ENCODE results near the gene EGLN1. TPM values are rescaled to one million over a fixed set of nuclear protein-coding genes. Genes with fewer than 3 reads are reported as not detected.

The EGLN1 gene
- total RNA-seq, 4 donors from 2014 or later = 34.7 to 53.1 (median 39.8) TPM

DNA sequence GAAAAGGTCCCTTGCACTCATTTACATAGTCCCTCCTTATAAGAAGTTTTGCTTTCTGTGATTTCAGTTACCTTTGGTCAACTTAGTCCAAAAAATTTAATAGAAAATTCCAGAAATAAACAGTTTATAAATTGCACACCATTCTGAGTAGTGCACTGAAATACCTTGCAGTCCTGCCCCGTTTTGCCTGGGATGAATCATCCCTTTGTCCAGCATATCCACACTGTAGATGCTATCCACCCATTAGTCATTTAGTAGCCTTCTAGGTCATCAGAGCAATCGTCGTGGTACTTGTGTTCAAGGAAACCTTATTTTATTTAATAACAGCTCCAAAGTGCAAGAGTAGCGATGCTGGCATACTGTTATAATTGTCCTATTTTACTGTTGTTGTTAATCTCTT, 46.0 kb downstream of the EGLN1 start:
- H3K4me3 ChIP-seq = no peak overlapping the region
- H3K27ac ChIP-seq = no peak overlapping the region
- H3K4me1 ChIP-seq = peaks cover 0 to 11% (median 0%) of the 10 kb centered on the region in 4 donors
- no peak for TF ChIP-seq POLR2A (IDR thresholded peaks at IDR 0.05)
- TF ChIP-seq, protein P1, sequence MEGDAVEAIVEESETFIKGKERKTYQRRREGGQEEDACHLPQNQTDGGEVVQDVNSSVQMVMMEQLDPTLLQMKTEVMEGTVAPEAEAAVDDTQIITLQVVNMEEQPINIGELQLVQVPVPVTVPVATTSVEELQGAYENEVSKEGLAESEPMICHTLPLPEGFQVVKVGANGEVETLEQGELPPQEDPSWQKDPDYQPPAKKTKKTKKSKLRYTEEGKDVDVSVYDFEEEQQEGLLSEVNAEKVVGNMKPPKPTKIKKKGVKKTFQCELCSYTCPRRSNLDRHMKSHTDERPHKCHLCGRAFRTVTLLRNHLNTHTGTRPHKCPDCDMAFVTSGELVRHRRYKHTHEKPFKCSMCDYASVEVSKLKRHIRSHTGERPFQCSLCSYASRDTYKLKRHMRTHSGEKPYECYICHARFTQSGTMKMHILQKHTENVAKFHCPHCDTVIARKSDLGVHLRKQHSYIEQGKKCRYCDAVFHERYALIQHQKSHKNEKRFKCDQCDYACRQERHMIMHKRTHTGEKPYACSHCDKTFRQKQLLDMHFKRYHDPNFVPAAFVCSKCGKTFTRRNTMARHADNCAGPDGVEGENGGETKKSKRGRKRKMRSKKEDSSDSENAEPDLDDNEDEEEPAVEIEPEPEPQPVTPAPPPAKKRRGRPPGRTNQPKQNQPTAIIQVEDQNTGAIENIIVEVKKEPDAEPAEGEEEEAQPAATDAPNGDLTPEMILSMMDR (IDR thresholded peaks at IDR 0.05) = no peak
- no peaks in the 10 kb centered on the region for H3K9me3 ChIP-seq
- no peaks in the 10 kb centered on the region for H3K27me3 ChIP-seq
- H3K36me3 ChIP-seq = no peaks in the 10 kb centered on the region
- DNase-seq = peak in 1 of 3 donors; percentile 68

DNA sequence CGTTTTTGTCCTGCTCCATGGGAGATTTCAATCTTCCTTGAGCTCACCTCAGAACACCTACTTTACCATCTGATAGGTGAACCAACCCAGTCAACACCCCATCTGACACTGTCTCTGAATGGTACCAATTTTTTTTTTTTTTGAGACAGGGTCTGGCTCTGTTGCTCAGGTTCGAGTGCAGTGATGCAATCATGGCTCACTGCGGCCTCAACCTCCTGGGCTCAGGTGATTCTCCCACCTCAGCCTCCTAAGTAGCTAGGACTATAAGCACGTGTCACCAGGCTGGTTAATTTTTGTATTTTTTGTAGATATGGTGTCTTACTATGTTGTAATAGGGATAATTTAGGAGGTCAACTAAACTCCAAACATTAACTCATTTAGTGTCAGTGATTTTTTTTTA, 47.7 kb downstream of the EGLN1 start:
- Histone ChIP-seq H3K27me3 (no peaks in the 10 kb centered on the region), H3K4me1 (peaks cover 0 to 11% (median 0%) of the 10 kb centered on the region in 4 donors), H3K36me3 (peaks cover 0 to 8% (median 0%) of the 10 kb centered on the region in 3 donors), H3K4me3 (no peak overlapping the region), H3K9me3 (no peaks in the 10 kb centered on the region), H3K27ac (no peak overlapping the region)
- DNase-seq = no peak
- no peak for TF ChIP-seq POLR2A (IDR thresholded peaks at IDR 0.05)
- TF ChIP-seq, protein P1 (IDR thresholded peaks at IDR 0.05) = no peak

DNA sequence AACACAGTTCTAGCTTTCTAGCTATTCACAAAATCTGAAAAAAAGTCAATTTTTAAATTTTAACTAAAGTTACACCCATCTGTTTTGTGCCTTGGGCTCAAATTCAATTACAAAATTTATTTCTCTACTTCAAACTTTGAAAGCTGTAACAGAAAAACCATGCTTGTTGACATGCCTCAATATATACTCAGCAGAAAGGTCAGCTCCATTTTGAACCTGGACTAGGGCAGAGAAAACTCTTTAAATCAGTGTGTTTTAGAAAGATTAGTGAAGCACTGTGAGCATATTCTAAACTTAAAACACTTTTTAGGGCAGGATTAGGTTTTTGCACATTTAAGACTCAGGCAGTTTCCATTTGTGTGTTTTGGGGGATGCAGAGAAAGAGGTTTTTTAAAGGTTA, 49.6 kb downstream of the EGLN1 start:
- DNase-seq = no peak
- Histone ChIP-seq H3K36me3 (peaks cover 0 to 12% (median 0%) of the 10 kb centered on the region in 3 donors), H3K27me3 (no peaks in the 10 kb centered on the region), H3K27ac (no peak overlapping the region), H3K4me3 (no peak overlapping the region), H3K9me3 (no peaks in the 10 kb centered on the region), H3K4me1 (peaks cover 0 to 9% (median 0%) of the 10 kb centered on the region in 4 donors)
- TF ChIP-seq, protein P1 (IDR thresholded peaks at IDR 0.05) = no peak
- no peak for TF ChIP-seq POLR2A (IDR thresholded peaks at IDR 0.05)

DNA sequence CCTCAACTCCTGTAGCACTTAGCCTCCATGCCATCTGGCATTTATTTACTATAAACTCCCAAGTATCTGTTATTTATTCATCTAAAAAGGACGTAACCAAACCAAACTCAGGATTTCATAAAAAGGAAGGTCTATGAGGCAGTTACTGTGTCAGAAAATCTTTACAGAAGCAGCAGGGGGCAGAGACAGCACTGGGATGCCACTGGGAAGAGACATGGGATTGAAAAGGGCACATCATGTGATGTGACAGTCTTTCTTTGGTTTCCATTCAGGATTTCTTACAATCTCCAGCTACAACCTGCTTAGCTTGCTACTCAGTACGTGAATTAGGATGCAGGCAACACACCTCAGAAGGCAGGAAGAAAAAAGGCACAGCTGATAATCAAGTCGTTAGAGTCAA, 52.8 kb downstream of the EGLN1 start:
- DNase-seq = no peak
- Histone ChIP-seq H3K4me1 (no peaks in the 10 kb centered on the region), H3K4me3 (no peak overlapping the region), H3K27me3 (no peaks in the 10 kb centered on the region), H3K36me3 (peaks cover 0 to 36% (median 0%) of the 10 kb centered on the region in 3 donors), H3K27ac (no peak overlapping the region), H3K9me3 (no peaks in the 10 kb centered on the region)
- TF ChIP-seq, protein P1 (IDR thresholded peaks at IDR 0.05) = no peak

DNA sequence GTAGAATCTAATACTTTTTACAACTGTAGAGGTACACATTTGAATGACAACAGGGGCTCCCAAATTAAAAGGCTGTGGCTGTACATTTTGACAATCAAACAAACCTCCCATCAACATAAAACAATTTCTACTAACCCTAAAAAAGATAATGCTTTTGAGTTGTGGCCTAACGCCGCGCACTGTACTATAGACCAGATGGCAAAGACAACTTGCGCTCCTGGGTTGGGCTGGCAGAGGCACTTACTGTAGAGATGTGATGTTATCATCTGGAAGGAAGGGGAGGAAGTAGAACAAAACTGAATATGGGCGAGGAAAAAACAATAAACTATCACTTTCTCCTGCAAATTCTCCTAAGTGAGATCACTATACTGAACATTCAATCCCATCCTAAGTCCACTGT, 57.9 kb downstream of the EGLN1 start:
- Histone ChIP-seq H3K27ac (no peak overlapping the region), H3K27me3 (no peaks in the 10 kb centered on the region), H3K36me3 (peaks cover 0 to 29% (median 0%) of the 10 kb centered on the region in 3 donors), H3K9me3 (no peaks in the 10 kb centered on the region), H3K4me1 (no peaks in the 10 kb centered on the region), H3K4me3 (no peak overlapping the region)
- TF ChIP-seq POLR2A (IDR thresholded peaks at IDR 0.05) = no peak
- TF ChIP-seq, protein P1 (IDR thresholded peaks at IDR 0.05) = no peak
- no peak for DNase-seq

DNA sequence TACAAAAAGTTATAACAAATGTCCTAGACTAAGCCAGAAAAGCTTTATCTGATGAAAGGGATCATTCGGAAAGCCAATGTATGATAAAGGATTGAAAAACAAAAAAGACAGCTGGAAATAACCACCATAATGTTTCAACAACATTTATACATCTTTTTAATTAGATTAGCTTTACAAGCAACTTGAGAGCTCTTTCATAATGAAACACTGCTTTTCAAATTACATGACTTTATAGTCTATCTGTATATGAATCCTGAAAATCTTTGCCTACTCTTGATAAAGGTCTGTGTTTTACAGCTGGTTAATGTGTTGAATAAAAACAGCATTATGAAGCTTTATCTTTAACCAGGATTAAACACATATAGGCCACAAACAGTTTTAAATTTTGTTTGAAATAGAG, 58.5 kb downstream of the EGLN1 start:
- no peaks in the 10 kb centered on the region for H3K4me1 ChIP-seq
- no peaks in the 10 kb centered on the region for H3K27me3 ChIP-seq
- H3K4me3 ChIP-seq = no peak overlapping the region
- H3K9me3 ChIP-seq = no peaks in the 10 kb centered on the region
- TF ChIP-seq POLR2A (IDR thresholded peaks at IDR 0.05) = no peak
- TF ChIP-seq, protein P1 (IDR thresholded peaks at IDR 0.05) = no peak
- no peak overlapping the region for H3K27ac ChIP-seq
- no peak for DNase-seq
- peaks cover 0 to 27% (median 0%) of the 10 kb centered on the region in 3 donors for H3K36me3 ChIP-seq
